Measurements from ENCODE around the gene ZNF263.

GRCh38 chr16:3292604-3293003, 9.3 kb downstream of the ZNF263 start:
- TF ChIP-seq CTCF (IDR thresholded peaks at IDR 0.05) (no peak), POLR2AphosphoS5 (IDR thresholded peaks at IDR 0.05; ENCODE audit: low read depth, low read length) (no peak), TCF7L2 (IDR thresholded peaks at IDR 0.05; ENCODE audit: low read depth, low read length) (no peak), SIN3A (IDR thresholded peaks at IDR 0.05; ENCODE audit: borderline replicate concordance, insufficient read depth, low read depth, low read length) (no peak)
